ENCODE data around the gene CNTNAP3. TPM values are rescaled to one million over a fixed set of nuclear protein-coding genes. Genes with fewer than 3 reads are reported as not detected.

The CNTNAP3 gene
- total RNA-seq, result 87.5 and 102 TPM in 2 replicates

DNA sequence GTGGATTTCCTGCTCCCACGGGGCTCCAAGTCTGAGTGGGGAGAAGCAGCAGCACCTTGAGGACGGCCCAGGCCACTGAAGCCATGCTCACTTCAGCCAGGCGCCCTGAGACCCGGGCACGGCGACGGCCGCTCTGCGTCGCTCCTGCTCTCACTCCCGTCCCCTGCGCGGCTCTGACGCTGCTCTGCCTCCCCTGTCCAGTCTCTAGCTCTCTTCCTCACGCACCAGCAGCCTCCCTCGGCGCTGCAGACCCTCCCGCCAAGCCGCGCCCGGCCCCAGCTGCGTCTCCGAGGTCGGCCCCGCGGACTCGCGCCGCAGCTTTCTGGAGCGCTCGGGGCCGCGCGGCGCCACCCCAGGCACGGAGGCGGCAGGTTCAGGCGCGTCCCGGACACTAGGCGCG is at the start of gene CNTNAP3:
CNTNAP3 (minus strand) TSS at position 188 of the 400 bp plus-strand sequence; CDS start at position 85, 103 bp downstream.

Small RNA genes within 50 kb of the gene (small RNA-seq; reads per million reads assigned to genes)
- gene RN7SL640P, result not detected

Other genes with a start within 250 kb of the CNTNAP3 start
- not detected in 2 replicates for gene SPATA31A1, start 67.5 kb upstream of the CNTNAP3 start, total RNA-seq

Measured in vein endothelial cell (primary cell).